Stimulated activated CD4-positive, alpha-beta T cell treated with anti-CD3 and anti-CD28 coated beads, Interleukin-15, amount 100 ng/mL, for 24 hours (primary cell): Measurements from ENCODE around the gene ABITRAM.
A peak's percentile ranks its signal among the peaks of the same experiment; 100 is the strongest.
"Not testable (repeated sequence)": the region's sequence is repeated elsewhere in the genome, so short reads cannot be mapped to it uniquely, and the experiment has no call there.

Experiments
- DNase-seq: peaks from one replicate; pipeline ENCODE4 v3.0.0-alpha.2; 2020

The ABITRAM gene

DNA sequence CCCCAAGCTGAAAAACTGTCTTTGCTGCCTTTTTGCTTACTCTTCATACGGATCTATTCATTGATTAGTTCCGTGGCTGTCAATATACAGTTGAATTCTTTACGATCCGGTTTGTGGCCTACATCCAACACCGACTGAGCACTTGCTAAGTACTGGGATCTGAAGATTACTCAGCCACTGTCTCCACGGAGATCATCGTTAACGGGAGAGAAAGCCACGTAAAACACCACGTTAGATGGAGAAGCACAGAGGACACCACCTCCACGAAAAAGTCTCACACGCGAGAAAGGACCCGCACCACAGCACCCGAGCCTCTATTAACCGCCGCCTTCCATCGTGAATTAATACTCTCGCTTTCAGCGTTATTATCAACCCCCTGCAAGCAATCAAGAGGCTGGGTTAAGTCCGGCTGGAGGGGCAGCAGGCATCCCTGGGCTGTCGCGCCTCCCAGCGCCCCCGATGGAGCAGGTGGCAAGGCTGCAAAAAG, 926 bp upstream of the ABITRAM start:
- no peak for DNase-seq

DNA sequence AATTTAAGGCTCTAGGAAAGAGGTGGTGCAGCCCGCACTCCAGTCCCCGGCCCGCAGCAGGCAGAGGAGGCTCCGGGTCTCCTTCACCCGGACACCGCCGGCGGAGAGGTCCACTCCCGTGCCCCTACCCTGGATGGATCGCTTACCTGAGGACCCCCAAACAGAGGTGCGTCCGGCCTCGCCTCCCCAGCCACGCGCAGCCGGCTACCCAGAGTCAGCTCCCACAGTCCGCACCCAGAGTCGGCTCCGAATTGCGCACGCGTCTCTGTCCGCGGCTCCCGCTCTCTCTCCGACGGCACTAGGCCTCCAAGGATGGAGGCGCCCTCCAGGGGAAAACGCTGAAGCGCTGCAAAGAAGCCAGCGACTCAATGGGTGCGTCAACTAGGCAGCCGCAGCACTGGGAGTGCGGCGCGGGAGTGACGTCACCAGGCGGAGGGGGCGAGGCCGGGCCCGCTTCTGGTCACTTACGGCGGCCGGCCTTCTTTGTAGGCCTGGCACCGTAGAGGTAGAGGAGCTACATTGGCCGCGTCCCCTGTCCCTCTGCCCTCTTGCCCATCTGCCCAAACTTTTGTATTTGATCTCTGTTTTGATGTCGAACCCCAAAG, 380 bp upstream of the ABITRAM start, which contains the start of gene ELP1:
Gene ELP1, minus strand, starts transcription at position 407 of the 605 bp plus-strand sequence. CDS start 2,978 bp downstream, outside the sequence.
- peak; percentile 94 for DNase-seq

- no peak for DNase-seq
These were observed 3.5 kb downstream of the ABITRAM start for GRCh38 chr9:108937561-108938305.

- DNase-seq: no peak
These were observed 5.8 kb downstream of the ABITRAM start for GRCh38 chr9:108939975-108940374.

DNA sequence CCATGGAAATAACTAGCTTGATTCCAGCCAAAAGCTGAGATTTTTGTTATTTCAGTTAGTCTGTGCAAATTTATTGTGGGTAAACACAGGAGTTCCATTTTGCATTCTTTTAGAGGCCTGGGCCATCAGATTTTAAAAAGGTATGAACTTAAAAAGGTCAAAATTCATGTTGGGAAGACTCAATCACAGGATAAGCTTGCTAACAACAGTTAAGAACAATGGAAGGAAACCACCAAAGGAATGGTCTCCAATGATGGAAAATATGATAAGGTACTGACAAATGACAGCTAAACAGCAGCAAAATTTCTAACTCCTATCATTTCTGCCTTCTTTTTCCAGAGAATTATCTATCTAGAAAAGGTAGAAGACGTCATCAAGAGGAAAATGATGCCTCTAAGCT, 16.0 kb downstream of the ABITRAM start:
- DNase-seq: no peak

DNA sequence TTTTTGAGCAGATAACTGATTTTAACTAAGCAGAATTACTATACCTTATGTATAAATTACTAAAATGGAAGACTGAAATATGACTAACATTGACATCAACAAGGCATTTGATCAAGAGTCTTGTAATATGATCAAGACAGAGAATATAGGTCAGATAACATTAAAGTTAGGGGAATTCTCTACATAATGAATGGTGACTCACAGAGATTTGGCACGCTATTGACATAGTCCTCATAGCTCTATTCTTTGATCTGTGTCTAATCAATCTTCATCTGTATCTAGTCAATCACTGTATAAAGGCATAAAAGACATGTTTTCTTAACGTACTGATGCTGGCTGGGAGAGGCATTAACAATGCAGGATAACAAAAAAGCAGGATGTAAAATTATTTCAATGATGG, 17.4 kb downstream of the ABITRAM start:
- no peak for DNase-seq

GRCh38 chr9:108953983-108954574, 19.9 kb downstream of the ABITRAM start:
- DNase-seq: no peak

- no peak for DNase-seq
These were observed 21.9 kb downstream of the ABITRAM start for GRCh38 chr9:108956022-108956630.

DNA sequence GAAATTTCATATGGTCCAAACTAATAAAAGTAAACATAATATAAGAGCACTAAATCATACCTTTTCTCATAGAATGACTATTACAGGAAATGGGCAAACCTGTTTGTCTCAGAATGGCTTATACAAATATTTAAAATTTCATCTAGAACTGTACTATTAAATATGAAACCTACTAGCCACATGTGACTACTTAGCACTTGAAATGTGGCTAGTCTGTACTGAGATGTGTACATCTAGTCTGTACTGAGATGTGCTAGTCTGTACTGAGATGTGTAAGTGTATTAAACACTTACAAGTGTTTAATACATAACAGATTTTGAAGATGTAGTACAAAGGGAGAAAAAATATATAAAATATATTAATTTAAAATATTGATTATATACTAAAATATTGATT, 22.4 kb downstream of the ABITRAM start:
- DNase-seq: no peak

DNA sequence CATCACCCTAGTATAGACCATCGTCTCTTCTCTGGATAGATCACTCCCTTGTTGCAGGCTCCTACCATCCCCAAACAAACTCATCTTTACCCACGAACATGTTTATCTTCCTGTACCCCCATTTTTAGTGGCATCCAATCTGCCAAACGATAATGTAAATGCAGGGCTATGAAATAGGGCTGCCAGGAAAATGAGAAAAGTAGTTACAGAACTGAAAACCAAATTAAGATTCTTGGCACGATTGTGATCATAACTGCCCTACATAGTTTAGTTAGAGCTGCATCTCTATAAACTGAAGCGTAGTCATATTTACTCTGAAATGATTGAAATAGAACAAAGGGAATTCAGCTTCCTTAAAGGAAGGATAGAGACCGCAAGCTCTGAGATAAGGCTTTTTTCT, 26.1 kb downstream of the ABITRAM start:
- DNase-seq: no peak

GRCh38 chr9:108961151-108961550, 27.0 kb downstream of the ABITRAM start:
- DNase-seq: no peak

GRCh38 chr9:108963459-108964143, 29.4 kb downstream of the ABITRAM start:
- DNase-seq: no peak

DNA sequence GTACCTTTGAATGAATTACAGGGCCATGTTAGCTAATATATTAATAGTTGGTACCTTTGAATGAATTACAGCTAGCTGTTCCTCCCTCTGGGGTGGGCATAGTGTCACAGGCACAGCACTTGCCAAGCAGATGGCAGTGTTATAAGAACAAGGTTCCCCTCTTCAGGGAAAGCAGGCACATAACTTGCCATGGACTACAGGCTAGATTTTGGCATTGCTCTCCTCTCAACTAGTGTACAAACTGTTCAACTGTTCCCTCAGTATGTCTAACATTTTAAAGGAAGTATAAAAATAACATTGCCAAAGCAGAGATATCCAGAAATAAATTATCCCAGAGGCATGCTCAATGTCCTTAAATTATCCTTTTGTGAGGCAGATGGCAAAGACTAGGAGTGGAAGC, 33.7 kb downstream of the ABITRAM start:
- DNase-seq: no peak

- not testable (repeated sequence) for DNase-seq
These were observed 37.2 kb downstream of the ABITRAM start for GRCh38 chr9:108971392-108971791.

GRCh38 chr9:108972186-108972585, 38.0 kb downstream of the ABITRAM start:
- no peak for DNase-seq

DNA sequence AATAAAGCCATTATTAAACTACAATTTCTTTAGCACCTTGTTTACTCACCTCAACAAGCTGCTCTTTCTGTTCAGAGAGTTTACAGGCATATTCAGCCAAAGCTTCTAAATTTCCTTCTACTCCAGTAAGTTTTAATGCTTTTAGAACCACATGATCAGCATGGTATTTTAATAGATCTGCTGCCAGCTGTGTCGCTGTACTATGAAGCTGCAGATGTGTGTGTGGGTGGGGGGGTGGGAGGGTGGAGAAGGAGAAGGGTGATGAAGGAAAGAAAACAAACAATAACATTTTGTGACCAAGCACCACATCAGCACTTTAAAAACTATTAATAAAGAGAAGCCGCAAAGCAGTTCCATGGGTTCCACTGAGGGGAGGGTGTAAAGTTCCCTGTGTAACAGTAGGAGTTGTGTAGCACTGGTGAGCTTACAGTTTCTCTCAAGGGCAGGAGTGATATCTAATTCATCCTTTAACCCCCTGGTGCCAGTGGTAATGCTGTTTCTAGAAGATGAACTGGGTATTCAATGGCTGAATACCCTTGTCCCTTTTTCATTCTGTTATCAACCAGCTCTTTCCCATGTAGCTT, 38.5 kb downstream of the ABITRAM start:
- DNase-seq: no peak

DNA sequence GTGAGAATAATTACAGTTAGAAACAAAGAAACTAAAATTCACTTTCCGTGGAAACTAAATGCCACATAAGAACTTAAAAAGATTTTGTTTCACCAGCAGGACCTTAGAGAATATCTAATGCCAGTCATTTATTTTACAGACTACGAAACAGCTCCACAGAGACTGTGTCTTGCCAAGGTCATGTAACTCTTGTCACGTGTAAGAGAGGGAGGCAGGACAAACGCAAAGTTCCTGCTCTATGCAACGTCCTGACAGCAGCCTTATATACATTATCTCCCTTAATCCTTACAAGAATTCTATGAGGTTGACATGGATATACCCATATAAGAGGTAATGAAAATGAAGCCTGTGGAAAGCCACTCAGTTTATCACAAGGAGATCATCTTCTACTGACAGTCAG, 39.7 kb downstream of the ABITRAM start:
- DNase-seq: no peak

DNA sequence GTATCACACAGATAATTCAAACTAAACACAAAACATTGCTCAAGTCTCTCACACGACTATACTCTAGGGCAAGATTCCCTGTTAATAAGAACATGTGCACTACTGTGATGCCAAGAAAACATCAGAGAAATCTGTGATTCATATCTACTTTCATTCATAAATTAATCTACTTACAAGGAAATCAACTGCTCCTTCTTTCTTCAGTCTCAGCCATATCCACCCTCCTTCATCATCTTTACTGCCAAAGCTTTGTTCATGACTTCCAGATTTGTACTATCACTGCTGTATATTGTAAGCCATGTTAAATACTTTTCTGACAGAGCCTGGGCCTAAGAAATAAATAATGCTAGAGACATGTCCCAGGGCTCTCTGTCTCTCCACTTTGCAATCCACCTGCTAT, 44.0 kb downstream of the ABITRAM start:
- DNase-seq: no peak

GRCh38 chr9:108980893-108981292, 46.7 kb downstream of the ABITRAM start:
- no peak for DNase-seq

GRCh38 chr9:108983885-108984284, 49.7 kb downstream of the ABITRAM start:
- DNase-seq: no peak
